ENCODE results near the gene MAPK8.
"Not testable (repeated sequence)": the region's sequence is repeated elsewhere in the genome, so short reads cannot be mapped to it uniquely, and the experiment has no call there.

The MAPK8 gene

GRCh38 chr10:48340734-48341133, 34.3 kb downstream of the MAPK8 start:
- DNase-seq = no peak

GRCh38 chr10:48343106-48343505, 36.6 kb downstream of the MAPK8 start:
- no peak for DNase-seq

GRCh38 chr10:48343921-48344598, 37.6 kb downstream of the MAPK8 start:
- DNase-seq = no peak

GRCh38 chr10:48346248-48346647, 39.8 kb downstream of the MAPK8 start:
- DNase-seq = not testable (repeated sequence)

GRCh38 chr10:48347539-48347938, 41.1 kb downstream of the MAPK8 start:
- DNase-seq = not testable (repeated sequence)

- not testable (repeated sequence) for DNase-seq
Observed at GRCh38 chr10:48347943-48348342, 41.5 kb downstream of the MAPK8 start.

DNA sequence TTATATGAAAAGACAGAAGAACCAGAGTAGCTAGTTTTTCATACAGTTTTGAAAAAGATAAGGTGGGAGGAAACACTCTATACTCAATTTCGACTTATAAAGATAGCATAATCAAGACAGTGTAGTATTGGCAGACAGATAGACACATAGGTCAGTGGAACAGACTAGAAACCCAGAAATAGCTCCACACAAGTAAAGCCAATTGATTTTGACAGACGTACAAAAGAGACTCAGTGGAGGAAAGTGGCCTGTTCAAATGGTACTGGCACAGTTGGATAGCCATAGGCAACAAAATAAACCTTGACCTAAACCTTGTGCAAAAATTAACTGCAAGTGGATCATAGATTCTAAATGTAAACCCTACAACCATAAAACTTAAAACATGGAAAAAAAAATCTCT, 46.8 kb downstream of the MAPK8 start:
- no peak for DNase-seq

DNA sequence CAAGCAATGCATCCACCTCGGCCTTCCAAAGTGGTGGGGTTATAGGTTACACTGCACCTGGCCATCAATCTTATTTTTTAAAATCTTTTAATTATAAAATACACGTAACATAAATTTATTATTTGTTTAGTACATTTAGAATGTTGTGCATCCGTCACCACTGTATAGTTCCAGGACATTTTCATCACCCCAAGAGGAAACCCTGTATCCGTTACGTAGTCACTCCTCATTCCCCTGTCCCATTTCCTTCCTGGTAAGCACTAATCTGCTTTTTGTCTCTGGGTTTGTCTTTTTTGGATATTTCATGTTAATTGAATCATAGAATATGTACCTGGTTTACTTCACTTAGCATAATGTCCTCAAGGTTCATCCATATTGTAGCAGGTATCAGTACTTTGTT, 51.2 kb downstream of the MAPK8 start:
- DNase-seq = no peak

- no peak for DNase-seq
Observed at GRCh38 chr10:48358162-48358561, 51.7 kb downstream of the MAPK8 start.

DNA sequence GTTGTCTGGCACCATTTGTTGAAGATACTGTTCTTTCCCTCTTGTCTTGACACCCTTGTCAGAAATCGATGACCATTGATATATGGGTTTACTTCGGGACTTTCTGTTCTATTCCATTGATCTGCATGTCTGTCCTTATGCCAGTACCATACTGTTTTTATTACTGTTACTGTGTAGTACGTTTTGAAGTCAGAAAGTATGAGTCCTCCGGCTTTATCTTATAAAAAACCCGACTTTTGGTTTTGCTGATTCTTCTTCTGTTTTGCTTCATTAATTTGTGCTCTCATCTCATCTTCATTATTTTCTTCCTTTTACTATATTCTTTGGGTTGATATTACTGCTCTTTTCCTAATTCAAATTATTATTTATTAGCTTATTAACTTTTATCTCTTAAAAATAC, 52.4 kb downstream of the MAPK8 start:
- no peak for DNase-seq

DNA sequence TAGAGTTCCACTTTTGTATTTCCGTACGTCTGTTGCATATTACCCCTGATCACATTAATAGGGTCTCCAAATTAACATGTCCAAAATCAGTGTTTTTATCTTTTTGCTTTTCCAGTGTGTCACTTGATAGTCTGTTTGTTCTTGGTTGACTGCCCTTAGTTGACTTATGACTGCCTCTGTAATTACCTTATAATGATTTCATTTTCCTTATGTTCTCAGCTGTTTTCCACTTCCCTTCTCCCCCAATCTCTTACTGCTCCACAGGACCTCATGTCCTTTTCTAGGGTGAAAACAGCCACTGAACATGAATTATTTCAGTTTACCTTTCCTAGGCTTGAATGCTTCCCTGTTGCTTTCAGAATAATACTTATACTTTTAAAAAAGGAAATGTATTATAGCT, 54.7 kb downstream of the MAPK8 start:
- no peak for DNase-seq

DNA sequence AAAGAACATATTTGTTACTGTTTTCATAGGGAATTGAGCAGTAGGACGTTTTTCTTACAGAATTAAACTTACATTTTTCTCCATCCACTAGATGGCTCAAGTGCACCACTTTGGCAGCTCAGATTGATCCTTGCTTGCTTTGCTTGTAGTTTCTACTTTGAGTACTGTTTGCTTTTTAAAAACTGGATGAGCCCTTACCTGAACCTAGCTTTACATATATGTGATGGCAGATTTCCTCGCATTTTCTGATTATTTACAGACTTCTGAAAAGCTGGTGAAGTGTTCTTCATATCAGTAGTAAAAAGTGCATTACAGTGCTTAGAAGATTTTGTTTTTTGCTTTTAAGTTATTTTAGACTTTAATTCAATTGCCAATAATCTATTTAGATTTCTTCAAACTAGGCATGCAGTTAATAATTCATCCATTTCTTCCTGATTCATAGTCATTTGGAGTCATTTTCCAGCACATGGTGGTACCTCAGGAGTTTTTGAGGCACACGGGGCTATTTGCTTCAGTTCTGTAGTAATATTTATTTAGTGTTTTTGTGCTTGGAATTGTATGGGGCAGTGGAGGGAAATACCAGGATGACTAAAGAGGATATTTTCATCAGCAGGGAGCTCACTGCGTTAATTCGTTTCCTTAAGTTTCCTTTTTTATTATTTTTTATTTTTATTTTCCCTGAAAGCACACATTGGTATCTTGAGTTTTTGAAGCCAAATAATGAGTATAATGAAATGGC, 57.3 kb downstream of the MAPK8 start:
- peak in 1 of 2 experiments; percentile 30 for DNase-seq

DNA sequence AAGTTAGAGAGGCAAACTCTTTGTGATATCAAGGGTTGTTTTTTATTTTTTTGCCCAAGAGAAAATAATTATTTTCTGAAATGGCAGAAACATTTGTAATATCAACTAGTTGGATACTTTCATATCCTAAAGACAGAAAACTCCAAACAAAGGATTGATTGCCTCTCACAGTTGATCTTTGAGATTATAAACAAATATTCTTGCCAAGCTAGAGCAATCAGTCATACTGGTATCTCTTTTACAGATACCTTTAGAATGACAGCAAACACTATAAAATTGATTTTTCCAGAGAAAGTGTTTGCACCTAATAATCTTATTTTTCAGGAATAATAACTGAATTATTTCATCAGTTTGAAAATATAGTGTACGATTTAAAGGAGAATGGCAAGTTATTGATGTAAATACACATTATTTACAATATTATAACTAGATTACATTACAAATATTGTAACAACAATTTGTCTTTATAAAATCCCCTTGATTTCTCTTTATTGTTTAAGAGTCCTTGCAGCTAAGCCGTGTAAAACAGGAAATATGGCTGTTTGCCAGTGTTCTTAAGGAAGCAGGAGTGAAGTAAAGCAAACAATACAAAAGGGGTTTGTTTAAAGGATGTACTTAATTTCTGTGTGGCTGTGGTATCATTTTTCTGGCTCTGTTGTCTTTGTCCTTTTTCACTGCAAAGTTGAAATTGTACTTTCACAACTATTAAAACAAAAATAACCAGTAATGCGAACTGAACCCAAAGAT, 58.4 kb downstream of the MAPK8 start:
- DNase-seq = no peak

GRCh38 chr10:48365668-48366067, 59.2 kb downstream of the MAPK8 start:
- DNase-seq = no peak

DNA sequence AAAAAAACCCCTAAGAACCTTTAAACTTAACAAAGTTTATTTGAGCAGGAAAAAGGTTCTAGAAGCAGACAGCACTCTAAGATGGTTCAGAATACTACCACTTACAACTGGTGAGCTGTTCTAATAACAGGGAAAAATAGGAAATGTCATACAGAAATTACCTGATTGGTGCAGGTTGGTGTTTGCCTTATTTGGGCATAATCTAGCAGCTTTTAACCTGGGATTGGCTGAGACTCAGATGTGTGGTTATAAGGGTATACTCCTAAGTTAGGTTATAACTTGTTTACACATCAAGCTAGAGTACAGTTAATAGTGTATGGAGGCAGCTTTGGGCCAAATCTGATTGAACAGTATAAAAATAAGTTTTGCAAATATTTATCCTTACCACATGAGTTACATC, 59.8 kb downstream of the MAPK8 start:
- DNase-seq = no peak

DNA sequence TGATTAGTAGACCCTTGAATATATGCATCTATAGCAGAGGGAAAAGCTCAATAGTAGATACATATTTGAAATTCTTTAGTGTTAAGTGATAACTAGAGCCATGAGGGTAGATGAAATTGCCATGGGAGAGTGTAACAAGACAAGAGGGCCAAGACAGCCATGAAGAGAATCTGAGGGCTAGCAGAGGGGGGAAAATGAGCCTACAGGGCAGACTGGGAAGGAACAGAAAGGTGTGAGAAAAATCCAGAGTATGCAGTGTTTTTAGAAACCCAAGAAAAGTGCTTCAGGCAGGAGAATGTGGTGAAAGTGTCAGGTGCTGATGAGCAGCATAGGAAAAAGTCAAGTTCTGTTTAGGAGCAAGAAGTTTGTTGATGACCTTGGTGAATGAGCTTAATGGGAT, 63.0 kb downstream of the MAPK8 start:
- DNase-seq = no peak

GRCh38 chr10:48377751-48378530, 71.5 kb downstream of the MAPK8 start:
- no peak for DNase-seq

DNA sequence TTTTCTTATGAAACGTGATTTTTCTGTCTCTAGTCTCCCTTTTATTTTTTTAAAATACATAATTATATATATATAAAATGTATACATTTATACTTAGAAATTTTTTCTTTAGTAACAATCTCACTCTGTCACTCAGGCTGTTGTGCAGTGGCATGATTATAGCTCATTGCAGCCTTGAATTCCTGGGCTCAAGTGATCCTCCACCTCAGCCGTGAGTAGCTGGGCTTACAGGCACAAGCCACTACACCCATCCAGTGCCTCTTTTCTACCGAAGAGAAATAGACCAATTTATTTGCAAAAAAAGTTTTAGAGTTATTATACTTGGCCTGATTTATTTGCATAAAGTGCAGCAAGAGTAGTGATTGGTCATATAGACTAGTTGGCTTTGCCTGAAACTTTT, 72.2 kb downstream of the MAPK8 start:
- DNase-seq = no peak

GRCh38 chr10:48381971-48382370, 75.5 kb downstream of the MAPK8 start:
- no peak for DNase-seq

GRCh38 chr10:48382982-48383381, 76.5 kb downstream of the MAPK8 start:
- no peak for DNase-seq

GRCh38 chr10:48383393-48383792, 76.9 kb downstream of the MAPK8 start:
- DNase-seq = no peak

- DNase-seq = no peak
Observed at GRCh38 chr10:48384699-48384982, 78.2 kb downstream of the MAPK8 start.

GRCh38 chr10:48389272-48389671, 82.8 kb downstream of the MAPK8 start:
- no peak for DNase-seq

All from cerebellar nuclear complex (tissue), 1 donor.